Uterus (tissue), 2 donors: ENCODE data around the gene SFTPB.

Experiments
- CTCF ChIP-seq, 4 experiments: fragments of 200-600 bp in 2 of 4; fragments of 450-650 bp in 2 of 4; sonication (generic) in 2 of 4; IDR thresholded peaks; one replicate each; pipeline ENCODE4 v1.5.1; 2016 to 2019; ENCODE audit warnings: antibody characterized with exemption in 4 of 4, mild to moderate bottlenecking in 2 of 4, moderate library complexity in 1 of 4
- POLR2A ChIP-seq, 2 donors: fragments of 450-650 bp; IDR thresholded peaks; one replicate each; pipeline ENCODE4 v1.6.1; 2016; ENCODE audit warnings: antibody characterized with exemption in 2 of 2, mild to moderate bottlenecking in 1 of 2, moderate library complexity in 1 of 2

- TF ChIP-seq CTCF (IDR thresholded peaks at IDR 0.05) (no peak), POLR2A (IDR thresholded peaks at IDR 0.05) (no peak)
Observed at GRCh38 chr2:85613717-85614515, 54.1 kb downstream of the SFTPB start.
